Hepatocyte (in vitro differentiated cells): ENCODE results near the gene COX19. TPM values are rescaled to one million over a fixed set of nuclear protein-coding genes. Genes with fewer than 3 reads are reported as not detected.
A peak's percentile ranks its signal among the peaks of the same experiment; 100 is the strongest.
"Not testable (repeated sequence)": the region's sequence is repeated elsewhere in the genome, so short reads cannot be mapped to it uniquely, and the experiment has no call there.

ENCODE experiments used
- DNase-seq: peaks from one replicate; pipeline ENCODE4 v3.0.0-alpha.2; 2016; ENCODE audit warnings: low spot score
- H2AFZ ChIP-seq: fragments of 200-600 bp; sonication (generic); 2 replicates; pipeline ENCODE4 v1.6.0; 2016; ENCODE audit warnings: antibody characterized with exemption, mild to moderate bottlenecking
- H3K27ac ChIP-seq: fragments of 200-600 bp; sonication (generic); 2 replicates; pipeline ENCODE4 v1.5.1; 2016; ENCODE audit warnings: mild to moderate bottlenecking
- H3K27me3 ChIP-seq: fragments of 200-600 bp; sonication (generic); 2 replicates; pipeline ENCODE4 v1.6.1; 2016
- H3K36me3 ChIP-seq: fragments of 200-600 bp; sonication (generic); replicated peaks from 2 replicates; pipeline ENCODE4 v1.5.1; 2016; ENCODE audit warnings: low read depth; ENCODE audit not compliant: insufficient read depth
- H3K4me1 ChIP-seq: fragments of 200-600 bp; sonication (generic); 2 replicates; pipeline ENCODE4 v1.5.1; 2016; ENCODE audit warnings: mild to moderate bottlenecking, moderate library complexity; ENCODE audit not compliant: insufficient read depth
- H3K4me2 ChIP-seq: fragments of 200-600 bp; sonication (generic); 2 replicates; pipeline ENCODE4 v1.6.0; 2016
- H3K4me3 ChIP-seq: fragments of 200-600 bp; sonication (generic); 2 replicates; pipeline ENCODE4 v1.5.1; 2016; ENCODE audit warnings: mild to moderate bottlenecking
- H3K79me2 ChIP-seq: fragments of 200-600 bp; sonication (generic); 2 replicates; pipeline ENCODE4 v1.6.0; 2017; ENCODE audit warnings: mild to moderate bottlenecking
- H3K9me2 ChIP-seq: fragments of 200-600 bp; sonication (generic); replicated peaks from 2 replicates; pipeline ENCODE4 v1.6.0; 2017; ENCODE audit warnings: mild to moderate bottlenecking; ENCODE audit not compliant: insufficient read depth
- H3K9me3 ChIP-seq: fragments of 200-600 bp; sonication (generic); 2 replicates; pipeline ENCODE4 v1.5.1; 2016; ENCODE audit warnings: low read depth, mild to moderate bottlenecking
- H4K20me1 ChIP-seq: fragments of 200-600 bp; sonication (generic); 2 replicates; pipeline ENCODE4 v1.6.0; 2016; ENCODE audit warnings: mild to moderate bottlenecking; ENCODE audit not compliant: insufficient read depth, poor library complexity, severe bottlenecking
- CTCF ChIP-seq: fragments of 200-600 bp; sonication (generic); IDR thresholded peaks from 2 replicates; pipeline ENCODE4 v1.5.1; 2016; ENCODE audit warnings: antibody characterized with exemption, mild to moderate bottlenecking; ENCODE audit not compliant: poor library complexity
- EZH2 ChIP-seq: fragments of 200-600 bp; sonication (generic); IDR thresholded peaks from 2 replicates; pipeline ENCODE4 v1.6.1; 2016; ENCODE audit warnings: antibody characterized with exemption, mild to moderate bottlenecking, borderline replicate concordance
- EZH2phosphoT487 ChIP-seq: fragments of 200-600 bp; sonication (generic); IDR thresholded peaks from one replicate; pipeline ENCODE4 v1.6.1; 2018; ENCODE audit warnings: antibody characterized with exemption, mild to moderate bottlenecking, low read depth, moderate library complexity; ENCODE audit not compliant: unreplicated experiment, severe bottlenecking
- WGBS: methylation state at CpG from one replicate; pipeline ENCODE4 v1.1.6; 2016; ENCODE audit warnings: low lambda C conversion rate; ENCODE audit errors: missing lambda C conversion rate; 5-methylcytosine and 5-hydroxymethylcytosine counted together
- polyA plus RNA-seq: library from polyadenylated mRNA; unstranded; fragments of >200 nt; fragmentation: Nextera tagmentation; extraction: Ambion mirVana; gene quantifications from 2 replicates; pipeline ENCODE4 v1.2.1, GENCODE V29; 2016
- total RNA-seq: library from RNA; depleted of rRNA; stranded (reverse); fragments of >200 nt; gene quantifications from 2 replicates; pipeline ENCODE4 v1.2.3, GENCODE V29; 2014

Gene COX19
- total and polyA plus RNA-seq, 2 experiments from 2014 or later: 11.6 to 18.9 TPM

- no peak for TF ChIP-seq EZH2phosphoT487
- Histone ChIP-seq H3K4me3 (no peak overlapping the region), H3K36me3 (no peaks in the 10 kb centered on the region), H3K27me3 (no peaks in the 10 kb centered on the region), H3K79me2 (no peaks in the 10 kb centered on the region), H3K4me2 (no peak overlapping the region), H3K9me3 (no peaks in the 10 kb centered on the region), H3K27ac (no peak overlapping the region), H2AFZ (no peak overlapping the region), H4K20me1 (no peaks in the 10 kb centered on the region), H3K9me2 (no peaks in the 10 kb centered on the region), H3K4me1 (peaks cover 14% of the 10 kb centered on the region)
- DNase-seq: no peak
- WGBS: 95% methylated on average over 9 of the region's 17 CpGs
Observed at GRCh38 chr7:962401-963081, 12.8 kb downstream of the COX19 start.

GRCh38 chr7:961546-962400, 13.6 kb downstream of the COX19 start:
- peaks cover 14% of the 10 kb centered on the region for H3K4me1 ChIP-seq
- 92% methylated on average over 25 of the region's 37 CpGs for WGBS
- H3K36me3 ChIP-seq: no peaks in the 10 kb centered on the region
- H3K9me2 ChIP-seq: no peaks in the 10 kb centered on the region
- TF ChIP-seq CTCF: no peak
- TF ChIP-seq EZH2: no peak
- TF ChIP-seq EZH2phosphoT487: no peak
- no peaks in the 10 kb centered on the region for H4K20me1 ChIP-seq
- H3K4me2 ChIP-seq: no peak overlapping the region
- no peaks in the 10 kb centered on the region for H3K79me2 ChIP-seq
- H3K27ac ChIP-seq: peak overlapping the region; percentile 11
- no peaks in the 10 kb centered on the region for H3K27me3 ChIP-seq
- no peaks in the 10 kb centered on the region for H3K9me3 ChIP-seq
- H3K4me3 ChIP-seq: no peak overlapping the region
- no peak overlapping the region for H2AFZ ChIP-seq
- no peak for DNase-seq

GRCh38 chr7:960972-961371, 14.4 kb downstream of the COX19 start:
- not testable (repeated sequence) for H3K36me3 ChIP-seq, H2AFZ ChIP-seq, H3K4me3 ChIP-seq, DNase-seq, H4K20me1 ChIP-seq, H3K79me2 ChIP-seq, H3K4me2 ChIP-seq, H3K9me3 ChIP-seq, H3K9me2 ChIP-seq, H3K27me3 ChIP-seq
- Histone ChIP-seq H3K27ac (peak overlapping the region; percentile 34), H3K4me1 (peaks cover 14% of the 10 kb centered on the region)
- WGBS: 48% methylated on average over 13 of the region's 13 CpGs

- peak overlapping the region; percentile 34 for H3K27ac ChIP-seq
- H3K9me3 ChIP-seq: no peaks in the 10 kb centered on the region
- no peak for DNase-seq
- H3K79me2 ChIP-seq: no peaks in the 10 kb centered on the region
- H3K4me1 ChIP-seq: peaks cover 13% of the 10 kb centered on the region
- TF ChIP-seq EZH2phosphoT487: no peak
- no peak for TF ChIP-seq CTCF
- no peak for TF ChIP-seq EZH2
- no peak overlapping the region for H2AFZ ChIP-seq
- 50% methylated on average over 31 of the region's 31 CpGs for WGBS
- no peak overlapping the region for H3K4me3 ChIP-seq
- H3K27me3 ChIP-seq: no peaks in the 10 kb centered on the region
- no peaks in the 10 kb centered on the region for H3K9me2 ChIP-seq
- H4K20me1 ChIP-seq: no peaks in the 10 kb centered on the region
- no peak overlapping the region for H3K4me2 ChIP-seq
- no peaks in the 10 kb centered on the region for H3K36me3 ChIP-seq
Observed at GRCh38 chr7:960269-960871, 15.0 kb downstream of the COX19 start.

GRCh38 chr7:959740-960139, 15.6 kb downstream of the COX19 start:
- not testable (repeated sequence) for H3K27me3 ChIP-seq, H3K36me3 ChIP-seq, H3K4me1 ChIP-seq, DNase-seq, H3K4me3 ChIP-seq, H3K9me2 ChIP-seq, H4K20me1 ChIP-seq, H3K9me3 ChIP-seq, H3K79me2 ChIP-seq, H3K4me2 ChIP-seq, H2AFZ ChIP-seq, H3K27ac ChIP-seq
- 96% methylated on average over 10 of the region's 10 CpGs for WGBS
